Astrocyte (in vitro differentiated cells and primary cell): ENCODE data around the gene OR2W3. TPM values are rescaled to one million over a fixed set of nuclear protein-coding genes. Genes with fewer than 3 reads are reported as not detected.

ENCODE experiments used
- DNase-seq: peaks from one replicate; pipeline ENCODE4 v3.0.0-alpha.2; 2010; ENCODE audit warnings: low read depth
- FAIRE-seq: peaks from 2 replicates; lab custom pipeline; 2011; peaks lifted over from hg19 to GRCh38; lab: Jason Lieb, UNC
- H2AFZ ChIP-seq: 2 replicates; pipeline ENCODE4 v1.6.0; 2012; ENCODE audit warnings: low read depth, low read length, inconsistent platforms
- H3K27ac ChIP-seq: 2 replicates; pipeline ENCODE4 v1.5.1; 2011; ENCODE audit warnings: low read depth, low read length, inconsistent platforms
- H3K27me3 ChIP-seq: 2 replicates; pipeline ENCODE4 v1.6.0; 2011; ENCODE audit warnings: low read length, inconsistent platforms; ENCODE audit not compliant: insufficient read depth
- H3K36me3 ChIP-seq: 2 replicates; pipeline ENCODE4 v1.5.1; 2011; ENCODE audit warnings: low read length, inconsistent platforms; ENCODE audit not compliant: insufficient read depth
- H3K4me1 ChIP-seq: 2 replicates; pipeline ENCODE4 v1.5.1; 2011; ENCODE audit warnings: low read length, inconsistent platforms; ENCODE audit not compliant: insufficient read depth
- H3K4me2 ChIP-seq: 2 replicates; pipeline ENCODE4 v1.6.0; 2012; ENCODE audit warnings: low read length, inconsistent platforms
- H3K4me3 ChIP-seq: 2 replicates; pipeline ENCODE4 v1.5.1; 2011; ENCODE audit warnings: low read depth, mild to moderate bottlenecking, low read length, inconsistent platforms; ENCODE audit not compliant: insufficient read depth
- H3K79me2 ChIP-seq: 2 replicates; pipeline ENCODE4 v1.6.0; 2012; ENCODE audit warnings: mild to moderate bottlenecking, low read length, inconsistent platforms; ENCODE audit not compliant: insufficient read depth
- H3K9ac ChIP-seq: 2 replicates; pipeline ENCODE4 v1.6.0; 2012; ENCODE audit warnings: mild to moderate bottlenecking, low read length, inconsistent platforms
- H3K9me3 ChIP-seq: 2 replicates; pipeline ENCODE4 v1.5.1; 2012; ENCODE audit warnings: low read depth, mild to moderate bottlenecking, low read length, inconsistent platforms; ENCODE audit not compliant: insufficient read depth
- H4K20me1 ChIP-seq: 2 replicates; pipeline ENCODE4 v1.6.0; 2012; ENCODE audit warnings: low read length, inconsistent platforms; ENCODE audit not compliant: insufficient read depth
- H3K27ac Mint-ChIP-seq: one replicate; pipeline ENCODE4 v1.8.0; 2021; ENCODE audit warnings: mild to moderate bottlenecking, mixed read lengths; ENCODE audit not compliant: unreplicated experiment
- H3K27me3 Mint-ChIP-seq: one replicate; pipeline ENCODE4 v1.8.0; 2021; ENCODE audit warnings: low read depth, mixed read lengths; ENCODE audit not compliant: unreplicated experiment
- H3K36me3 Mint-ChIP-seq: one replicate; pipeline ENCODE4 v1.8.0; 2021; ENCODE audit warnings: low read depth, mixed read lengths; ENCODE audit not compliant: unreplicated experiment
- H3K4me1 Mint-ChIP-seq: one replicate; pipeline ENCODE4 v1.8.0; 2021; ENCODE audit warnings: low read depth, mixed read lengths; ENCODE audit not compliant: unreplicated experiment
- H3K4me3 Mint-ChIP-seq: one replicate; pipeline ENCODE4 v1.8.0; 2021; ENCODE audit warnings: mild to moderate bottlenecking, moderate library complexity, mixed read lengths; ENCODE audit not compliant: unreplicated experiment
- H3K9me3 Mint-ChIP-seq: one replicate; pipeline ENCODE4 v1.8.0; 2021; ENCODE audit warnings: mild to moderate bottlenecking, mixed read lengths; ENCODE audit not compliant: unreplicated experiment
- EZH2 ChIP-seq: IDR thresholded peaks from 2 replicates; pipeline ENCODE4 v1.6.1; 2012; ENCODE audit warnings: mild to moderate bottlenecking, low read length, inconsistent platforms; ENCODE audit not compliant: insufficient read depth
- total RNA-seq: library from RNA; stranded (reverse); gene quantifications from 2 replicates; pipeline ENCODE4 v1.2.1, GENCODE V29; 2021
- TF ChIP-seq, protein P1 (sequence below): IDR thresholded peaks from 2 replicates; pipeline ENCODE4 v1.5.1; 2011; ENCODE audit warnings: low read depth, mild to moderate bottlenecking, inconsistent platforms, low read length, moderate library complexity; ENCODE audit not compliant: insufficient read depth

The OR2W3 gene
- total RNA-seq, 1 donor from 2014 or later = 5.9 TPM

DNA sequence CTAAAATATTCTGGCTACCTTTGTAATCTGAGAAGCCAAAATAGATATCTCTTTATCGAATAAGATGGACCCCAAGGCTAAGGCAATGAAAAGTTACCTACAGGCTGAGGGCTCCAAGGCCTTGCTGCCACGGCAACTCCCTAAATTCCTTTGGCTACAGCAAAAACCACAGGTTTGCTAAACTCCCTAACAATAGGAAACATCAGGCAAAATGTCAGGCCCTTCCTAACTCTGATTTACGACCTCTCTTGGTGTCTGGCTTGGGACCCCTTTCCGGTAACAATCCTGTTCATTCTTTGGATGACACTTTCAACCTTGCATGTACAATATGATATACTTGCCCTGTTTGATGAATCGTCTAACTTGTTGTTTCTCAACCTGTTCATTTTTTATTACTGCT, 13.4 kb downstream of the OR2W3 start:
- Mint-ChIP-seq H3K9me3 (peaks cover 3% of the 10 kb centered on the region), H3K4me3 (no peak overlapping the region), H3K27me3 (no peaks in the 10 kb centered on the region), H3K36me3 (no peaks in the 10 kb centered on the region), H3K27ac (no peak overlapping the region), H3K4me1 (no peaks in the 10 kb centered on the region)
- H3K36me3 ChIP-seq = no peaks in the 10 kb centered on the region
- H3K4me1 ChIP-seq = no peaks in the 10 kb centered on the region
- FAIRE-seq (no peak), DNase-seq (no peak)
- H3K4me3 ChIP-seq = no peak overlapping the region
- TF ChIP-seq EZH2 = no peak
- TF ChIP-seq, protein P1, sequence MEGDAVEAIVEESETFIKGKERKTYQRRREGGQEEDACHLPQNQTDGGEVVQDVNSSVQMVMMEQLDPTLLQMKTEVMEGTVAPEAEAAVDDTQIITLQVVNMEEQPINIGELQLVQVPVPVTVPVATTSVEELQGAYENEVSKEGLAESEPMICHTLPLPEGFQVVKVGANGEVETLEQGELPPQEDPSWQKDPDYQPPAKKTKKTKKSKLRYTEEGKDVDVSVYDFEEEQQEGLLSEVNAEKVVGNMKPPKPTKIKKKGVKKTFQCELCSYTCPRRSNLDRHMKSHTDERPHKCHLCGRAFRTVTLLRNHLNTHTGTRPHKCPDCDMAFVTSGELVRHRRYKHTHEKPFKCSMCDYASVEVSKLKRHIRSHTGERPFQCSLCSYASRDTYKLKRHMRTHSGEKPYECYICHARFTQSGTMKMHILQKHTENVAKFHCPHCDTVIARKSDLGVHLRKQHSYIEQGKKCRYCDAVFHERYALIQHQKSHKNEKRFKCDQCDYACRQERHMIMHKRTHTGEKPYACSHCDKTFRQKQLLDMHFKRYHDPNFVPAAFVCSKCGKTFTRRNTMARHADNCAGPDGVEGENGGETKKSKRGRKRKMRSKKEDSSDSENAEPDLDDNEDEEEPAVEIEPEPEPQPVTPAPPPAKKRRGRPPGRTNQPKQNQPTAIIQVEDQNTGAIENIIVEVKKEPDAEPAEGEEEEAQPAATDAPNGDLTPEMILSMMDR = no peak
- no peaks in the 10 kb centered on the region for H3K79me2 ChIP-seq
- no peak overlapping the region for H3K27ac ChIP-seq
- no peak overlapping the region for H2AFZ ChIP-seq
- H4K20me1 ChIP-seq = no peaks in the 10 kb centered on the region
- no peak overlapping the region for H3K4me2 ChIP-seq
- peaks cover 3% of the 10 kb centered on the region for H3K9me3 ChIP-seq
- no peak overlapping the region for H3K9ac ChIP-seq
- no peaks in the 10 kb centered on the region for H3K27me3 ChIP-seq

DNA sequence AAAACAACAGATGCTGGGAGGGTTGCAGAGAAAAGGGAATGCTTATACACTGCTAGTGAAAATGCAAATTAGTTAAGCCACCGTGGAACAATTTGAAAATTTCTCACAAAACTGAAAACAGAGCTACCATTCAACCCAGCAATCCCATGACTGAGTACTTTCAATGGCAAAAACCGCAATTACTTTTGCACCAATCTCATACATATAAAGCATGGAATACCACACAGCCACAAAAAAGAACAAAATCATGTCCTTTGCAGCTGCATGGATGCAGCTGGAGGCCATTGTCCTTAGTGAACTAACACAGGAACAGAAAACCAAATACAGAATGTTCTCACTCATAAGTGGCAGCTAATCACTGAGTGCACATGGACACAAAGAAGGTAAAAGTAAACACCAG, 18.4 kb downstream of the OR2W3 start:
- Mint-ChIP-seq H3K4me3 (no peak overlapping the region), H3K4me1 (no peaks in the 10 kb centered on the region), H3K9me3 (no peaks in the 10 kb centered on the region), H3K27ac (no peak overlapping the region), H3K27me3 (no peaks in the 10 kb centered on the region), H3K36me3 (no peaks in the 10 kb centered on the region)
- Histone ChIP-seq H3K79me2 (no peaks in the 10 kb centered on the region), H4K20me1 (no peaks in the 10 kb centered on the region), H3K4me1 (no peaks in the 10 kb centered on the region), H3K4me3 (no peak overlapping the region), H3K27me3 (no peaks in the 10 kb centered on the region), H3K4me2 (no peak overlapping the region), H3K9me3 (peaks cover 3% of the 10 kb centered on the region), H3K9ac (no peak overlapping the region), H3K27ac (no peak overlapping the region), H3K36me3 (no peaks in the 10 kb centered on the region), H2AFZ (no peak overlapping the region)
- DNase-seq = no peak
- TF ChIP-seq EZH2 = no peak
- TF ChIP-seq, protein P1 = no peak
- FAIRE-seq = no peak

DNA sequence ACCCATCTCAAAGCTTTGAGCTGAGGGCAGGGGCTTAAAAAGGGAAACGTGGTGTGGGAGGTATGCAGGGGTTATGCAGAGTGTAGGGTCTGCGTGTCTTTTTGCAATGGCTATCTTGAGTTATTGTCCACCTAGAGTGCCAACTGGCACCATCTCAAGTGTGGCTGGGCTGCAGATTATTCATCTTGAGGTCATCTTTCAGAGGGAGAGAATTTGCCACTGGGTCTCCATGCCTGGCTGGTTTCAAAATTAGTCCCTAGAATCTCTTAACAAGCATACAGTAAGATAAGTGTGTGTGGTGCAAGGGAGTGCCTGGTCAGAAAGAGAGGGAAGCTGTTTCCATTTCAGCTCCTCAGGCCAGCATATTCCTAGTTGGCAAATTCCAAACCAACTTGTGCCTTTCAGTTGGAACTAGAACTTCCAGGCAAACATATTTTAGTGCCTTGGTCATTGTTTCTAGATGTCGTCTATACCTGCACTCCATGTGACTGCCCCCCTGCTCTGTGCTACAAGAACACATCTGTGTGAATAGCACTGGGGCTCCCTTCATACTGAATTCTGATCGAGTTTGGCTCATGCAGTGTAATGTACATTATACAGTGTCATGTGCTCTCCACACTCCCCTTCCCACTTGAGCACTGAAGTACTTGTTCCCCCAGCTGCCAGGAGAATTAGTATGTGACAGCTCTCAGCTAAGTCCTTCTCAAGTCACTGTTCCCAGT, 19.7 kb downstream of the OR2W3 start:
- Mint-ChIP-seq H3K27ac (no peak overlapping the region), H3K4me1 (no peaks in the 10 kb centered on the region), H3K36me3 (no peaks in the 10 kb centered on the region), H3K9me3 (no peaks in the 10 kb centered on the region), H3K4me3 (no peak overlapping the region), H3K27me3 (no peaks in the 10 kb centered on the region)
- no peaks in the 10 kb centered on the region for H4K20me1 ChIP-seq
- H2AFZ ChIP-seq = no peak overlapping the region
- peaks cover 3% of the 10 kb centered on the region for H3K9me3 ChIP-seq
- no peaks in the 10 kb centered on the region for H3K79me2 ChIP-seq
- no peaks in the 10 kb centered on the region for H3K36me3 ChIP-seq
- H3K27me3 ChIP-seq = no peaks in the 10 kb centered on the region
- no peak overlapping the region for H3K9ac ChIP-seq
- TF ChIP-seq, protein P1 = no peak
- no peak for TF ChIP-seq EZH2
- H3K27ac ChIP-seq = no peak overlapping the region
- no peak for FAIRE-seq
- H3K4me2 ChIP-seq = no peak overlapping the region
- no peak overlapping the region for H3K4me3 ChIP-seq
- DNase-seq = no peak
- H3K4me1 ChIP-seq = no peaks in the 10 kb centered on the region
